ENCODE data around the gene CLRN1.
"Not testable (repeated sequence)": the region's sequence is repeated elsewhere in the genome, so short reads cannot be mapped to it uniquely, and the experiment has no call there.

The CLRN1 gene

GRCh38 chr3:150972366-150973071, at the start of gene CLRN1:
TSS of gene CLRN1 (minus strand) at chr3:150972727. CDS start at chr3:150972708, 19 bp downstream.
- DNase-seq (ENCODE audit: low read depth), result no peak

GRCh38 chr3:151016478-151016795, 43.9 kb upstream of the CLRN1 start:
- DNase-seq (ENCODE audit: low read depth), result no peak

GRCh38 chr3:151015767-151016477, 43.4 kb upstream of the CLRN1 start:
- no peak for DNase-seq (ENCODE audit: low read depth)

DNA sequence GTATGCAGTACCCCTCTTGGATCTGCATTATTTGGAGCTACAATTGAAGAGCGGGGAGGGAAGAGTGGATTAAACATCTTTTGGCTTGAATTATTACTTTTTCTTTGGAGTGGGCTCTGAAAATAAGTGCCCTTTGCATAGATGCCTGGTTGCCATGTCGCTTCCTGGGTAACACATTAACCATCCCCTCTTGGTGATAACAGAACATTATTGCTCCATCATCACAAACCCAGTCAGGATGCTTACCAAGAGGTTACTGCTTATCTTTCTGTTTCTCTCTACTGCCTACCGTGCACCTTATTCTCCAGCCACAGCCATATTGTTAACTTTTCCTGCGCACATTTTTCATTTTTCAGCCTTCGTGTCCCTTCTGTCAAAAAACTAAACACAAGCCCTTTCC, 42.7 kb upstream of the CLRN1 start:
- no peak for DNase-seq (ENCODE audit: low read depth)

- no peak for DNase-seq (ENCODE audit: low read depth)
Observed at GRCh38 chr3:151014501-151015018, 42.0 kb upstream of the CLRN1 start.

DNA sequence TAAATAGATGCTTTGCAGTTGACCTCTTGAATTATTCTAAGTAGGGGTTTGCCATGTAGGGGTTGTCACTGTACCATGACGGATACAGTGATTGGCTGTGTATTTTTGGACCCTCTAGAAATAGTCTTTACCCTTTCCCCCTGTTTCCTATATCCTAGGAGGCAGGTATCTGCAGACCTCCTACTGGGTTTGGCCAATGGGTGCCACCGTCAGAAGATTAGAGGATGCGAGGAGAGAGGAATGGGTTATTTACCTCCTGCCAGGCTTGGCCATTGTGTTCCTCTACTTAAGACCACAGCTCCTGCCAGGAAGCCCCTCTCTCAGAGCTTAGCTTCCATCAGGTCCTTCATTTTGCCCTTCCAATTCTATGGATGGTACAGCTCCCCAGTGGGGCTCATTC, 40.2 kb upstream of the CLRN1 start:
- no peak for DNase-seq (ENCODE audit: low read depth)

- DNase-seq (ENCODE audit: low read depth), result no peak
Observed at GRCh38 chr3:151011427-151011826, 38.9 kb upstream of the CLRN1 start.

GRCh38 chr3:151009981-151010380, 37.5 kb upstream of the CLRN1 start:
- no peak for DNase-seq (ENCODE audit: low read depth)

DNA sequence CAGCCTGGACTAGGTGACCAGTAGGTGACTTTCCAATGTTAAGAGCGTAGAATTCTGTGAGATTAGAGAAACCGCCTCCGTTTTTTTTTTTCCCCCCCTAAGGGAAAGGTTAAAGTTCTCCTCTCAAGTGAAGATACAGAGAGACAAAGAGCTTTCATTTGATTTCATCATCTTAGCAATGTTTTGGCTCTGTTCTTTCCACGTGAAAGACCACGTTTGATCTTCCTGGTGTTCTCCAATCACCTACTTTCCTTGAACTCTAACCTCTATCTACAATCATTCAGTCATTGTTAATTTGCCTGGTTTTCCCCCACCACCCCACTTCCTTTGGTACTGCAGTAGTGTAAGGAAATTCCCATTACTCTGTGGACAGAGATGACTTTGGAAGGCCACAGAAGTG, 36.9 kb upstream of the CLRN1 start:
- no peak for DNase-seq (ENCODE audit: low read depth)

DNA sequence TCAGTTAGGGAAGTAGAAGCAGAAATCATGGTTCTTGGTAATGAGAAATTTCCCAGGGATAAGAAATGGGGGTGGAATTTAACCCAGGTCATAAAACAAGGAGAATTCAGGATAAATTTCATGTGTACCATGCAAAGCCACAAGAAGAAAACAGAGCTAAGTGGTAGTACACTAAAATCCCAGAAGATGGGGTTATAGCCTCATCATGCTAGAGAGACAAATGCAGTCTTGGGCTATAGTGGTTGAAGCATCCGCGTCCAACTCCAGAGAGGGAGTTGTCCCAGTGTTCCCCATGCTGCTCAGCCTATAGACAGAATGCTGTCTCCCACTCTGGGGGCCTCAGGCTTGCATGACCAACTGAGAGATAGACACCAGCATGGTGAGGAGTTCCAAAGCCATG, 36.2 kb upstream of the CLRN1 start:
- DNase-seq (ENCODE audit: low read depth), result no peak

DNA sequence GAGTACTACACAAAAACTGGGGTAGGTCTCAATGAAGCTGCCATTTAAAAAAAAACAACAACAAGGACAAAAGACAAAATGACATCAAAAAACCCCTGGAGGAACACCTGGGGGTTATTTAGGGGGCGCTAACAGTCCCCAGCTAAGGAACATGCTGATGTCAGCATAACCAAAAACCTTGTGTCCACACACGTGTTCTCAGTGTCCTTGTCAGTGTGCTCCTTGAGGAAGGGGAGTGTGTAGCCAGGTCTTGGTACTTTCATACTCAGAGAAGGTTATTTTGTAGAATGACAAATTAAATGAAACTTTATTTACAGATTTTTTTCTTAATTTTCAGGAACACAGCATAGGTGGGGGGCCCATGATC, 31.2 kb upstream of the CLRN1 start:
- no peak for DNase-seq (ENCODE audit: low read depth)

DNA sequence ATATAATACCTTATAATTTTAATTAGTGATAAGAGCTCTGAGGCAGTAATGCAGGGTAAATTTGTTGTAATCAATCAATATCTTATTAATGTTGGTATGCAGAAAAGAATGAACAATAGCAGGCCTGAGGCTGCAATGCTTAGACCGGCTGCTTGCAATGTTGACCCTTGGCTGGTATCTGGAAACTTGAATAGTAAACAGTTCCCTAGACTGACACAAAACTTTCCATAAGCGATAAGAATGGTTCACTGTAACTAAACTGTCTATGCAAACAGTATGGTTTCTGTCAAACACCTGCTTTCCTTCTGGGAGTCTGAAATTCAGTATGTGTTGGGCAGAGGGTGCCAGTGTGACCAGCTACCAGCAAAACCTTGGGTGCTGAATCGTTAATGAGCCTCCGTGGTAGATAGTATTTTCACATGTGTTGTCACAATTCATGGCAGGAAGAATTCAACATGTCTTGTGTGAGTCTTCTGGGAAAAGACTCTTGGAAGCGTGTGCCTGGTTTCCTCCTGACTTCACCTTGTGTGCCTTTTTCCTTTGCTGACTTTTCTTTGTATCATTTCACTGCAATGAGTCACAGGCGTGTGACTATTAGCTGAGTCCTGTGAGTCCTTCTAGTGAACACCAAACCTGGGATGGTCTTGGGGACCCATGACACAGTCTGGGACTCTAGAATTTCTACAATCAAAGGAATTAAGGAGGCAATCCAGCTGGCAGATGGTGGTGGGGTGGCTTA, 30.7 kb upstream of the CLRN1 start:
- no peak for DNase-seq (ENCODE audit: low read depth)

DNA sequence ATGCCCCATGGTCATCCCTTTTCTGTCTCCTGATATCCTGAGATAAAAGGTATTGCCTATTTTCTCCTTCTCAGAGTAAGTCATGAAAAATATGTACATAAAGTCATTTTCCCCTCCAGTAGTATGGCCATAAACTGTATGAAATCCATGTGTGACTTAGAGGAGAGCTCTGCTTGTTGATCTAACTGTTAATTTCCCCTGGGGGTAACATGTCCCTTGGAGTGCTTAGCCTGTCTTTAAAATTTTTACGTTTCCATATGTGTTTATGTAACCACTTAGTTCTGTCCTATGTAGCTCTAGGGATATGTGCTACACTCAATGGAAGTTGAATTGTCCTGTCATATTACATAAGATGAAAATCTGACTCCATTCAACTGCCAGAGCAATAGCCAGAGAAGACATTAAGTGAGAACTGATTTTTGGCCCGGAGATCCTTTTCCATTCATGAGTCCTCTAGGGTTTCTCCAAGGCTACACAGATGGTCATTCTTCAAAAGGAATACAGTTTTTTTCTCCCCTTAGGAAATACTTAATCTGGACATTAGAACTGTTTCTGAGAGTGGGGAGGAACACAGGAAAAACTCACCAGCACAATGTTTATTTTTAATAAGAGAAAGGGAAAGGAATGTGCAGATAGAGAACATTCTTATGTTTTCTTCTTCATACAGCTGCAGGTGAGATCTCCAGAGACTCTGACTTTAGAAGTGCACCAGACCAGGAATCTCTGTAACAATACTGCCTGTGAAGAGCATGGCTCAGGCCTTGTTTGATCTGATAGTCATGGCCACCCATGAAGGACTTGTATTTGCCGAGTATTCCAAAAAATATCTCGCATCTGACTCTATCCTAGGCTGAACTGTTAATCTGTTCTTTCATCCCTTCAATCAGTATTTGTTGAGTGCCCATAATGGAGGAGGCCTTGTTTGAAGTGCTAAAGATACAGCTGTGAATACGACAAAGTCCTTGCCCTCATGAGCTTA, 29.8 kb upstream of the CLRN1 start:
- DNase-seq (ENCODE audit: low read depth), result no peak

- DNase-seq (ENCODE audit: low read depth), result no peak
Observed at GRCh38 chr3:150998996-150999395, 26.5 kb upstream of the CLRN1 start.

DNA sequence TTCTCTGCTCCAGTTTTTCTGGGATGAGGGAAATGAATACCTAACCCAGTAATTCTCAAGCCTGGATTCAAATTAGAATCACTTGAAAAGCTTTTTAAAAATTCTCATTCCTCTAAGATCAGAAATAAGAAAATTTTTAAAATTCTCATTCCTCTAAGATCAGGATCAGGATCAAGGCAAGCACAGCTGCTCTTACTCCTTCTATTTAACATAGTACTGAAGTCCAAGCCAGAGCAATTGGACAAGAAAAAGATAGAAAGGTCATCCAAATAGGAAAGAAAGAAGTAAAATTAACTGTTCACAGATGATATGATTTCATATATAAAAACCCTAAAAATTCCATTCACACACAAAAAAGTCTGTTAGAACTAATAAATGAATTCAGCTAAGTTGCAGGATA, 24.2 kb upstream of the CLRN1 start:
- DNase-seq (ENCODE audit: low read depth), result no peak

DNA sequence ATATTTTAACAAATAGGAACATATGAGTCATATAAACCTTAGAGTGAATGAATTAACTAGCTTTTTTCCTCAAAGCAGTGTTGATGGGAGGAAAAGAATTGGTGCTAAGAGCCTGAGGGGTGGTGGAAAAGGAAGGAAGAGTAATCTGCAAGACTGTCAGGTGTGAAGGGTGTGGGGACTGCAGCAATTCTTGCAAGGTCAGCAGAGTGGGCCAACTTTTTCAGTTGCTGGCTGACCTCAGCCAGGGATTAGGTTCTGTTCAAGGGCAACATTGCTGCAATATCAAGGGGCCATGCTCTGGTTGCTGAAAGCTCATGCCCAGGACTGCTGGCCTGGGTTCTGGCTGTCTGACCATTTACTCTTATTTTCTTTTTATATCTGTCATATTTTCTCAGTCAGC, 23.0 kb upstream of the CLRN1 start:
- DNase-seq (ENCODE audit: low read depth), result no peak

GRCh38 chr3:150989208-150989607, 16.7 kb upstream of the CLRN1 start:
- no peak for DNase-seq (ENCODE audit: low read depth)

DNA sequence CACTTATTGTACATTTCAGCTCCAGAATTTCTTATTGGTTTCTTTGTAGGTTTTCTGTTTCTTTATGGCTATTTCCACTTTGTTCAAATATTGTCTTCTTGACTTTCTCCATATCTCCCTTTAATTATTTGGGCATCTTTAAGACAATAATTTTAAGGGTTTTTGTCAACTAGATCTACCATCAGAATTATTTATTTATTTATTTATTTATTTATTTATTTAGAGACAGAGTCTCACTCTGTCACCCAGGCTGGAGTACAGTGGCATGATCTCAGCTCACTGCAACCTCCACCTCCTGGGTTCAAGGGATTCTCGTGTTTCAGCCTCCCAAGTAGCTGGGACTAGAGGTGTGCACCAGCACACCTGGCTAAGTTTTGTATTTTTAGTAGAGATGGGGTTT, 15.9 kb upstream of the CLRN1 start:
- not testable (repeated sequence) for DNase-seq (ENCODE audit: low read depth)

- no peak for DNase-seq (ENCODE audit: low read depth)
Observed at GRCh38 chr3:150985711-150986110, 13.2 kb upstream of the CLRN1 start.

DNA sequence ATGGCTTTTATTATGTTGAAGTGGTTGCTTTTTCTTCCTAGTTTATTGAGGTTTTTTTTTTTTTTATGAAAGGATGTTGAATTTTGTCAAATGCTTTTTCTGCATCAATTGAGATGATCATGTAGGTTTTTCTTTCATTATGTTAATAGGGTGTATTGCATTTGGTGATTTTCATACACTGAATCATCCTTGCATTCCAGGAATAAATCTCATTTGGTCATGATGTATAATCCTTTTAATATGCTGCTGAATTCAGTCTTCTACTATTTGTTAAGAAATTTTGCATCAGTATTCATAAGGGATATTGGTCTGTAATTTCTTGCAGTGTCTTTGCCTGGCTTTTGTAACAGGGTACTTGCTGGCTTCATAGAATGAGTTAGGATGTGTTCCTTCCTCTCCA, 11.5 kb upstream of the CLRN1 start:
- DNase-seq (ENCODE audit: low read depth), result no peak

GRCh38 chr3:150978566-150979148, 6.1 kb upstream of the CLRN1 start:
- DNase-seq (ENCODE audit: low read depth), result no peak

- DNase-seq (ENCODE audit: low read depth), result no peak
Observed at GRCh38 chr3:150975992-150976368, 3.5 kb upstream of the CLRN1 start.

Data from CMK (cell line).